CD4-positive, alpha-beta T cell (primary cell): ENCODE results near the gene ARHGEF19. TPM values are rescaled to one million over a fixed set of nuclear protein-coding genes. Genes with fewer than 3 reads are reported as not detected.

Source experiments
- ATAC-seq: fragments of 200-7000 bp; cut with Tn5 transposase; one replicate; pipeline ENCODE4 v1.10.0; 2022; ENCODE audit warnings: mild to moderate bottlenecking; ENCODE audit not compliant: poor library complexity
- CTCF ChIA-PET: fragments of 350-600 bp; sonication (Branson Sonifier 250); formaldehyde crosslinking; loops from one replicate; lab custom pipeline; 2021; ENCODE audit warnings: antibody characterized with exemption, inconsistent platforms; lab: Charles Lee
- POLR2A ChIA-PET: fragments of 350-600 bp; sonication (Branson Sonifier 250); formaldehyde crosslinking; loops from one replicate; lab custom pipeline; 2021; ENCODE audit warnings: antibody characterized with exemption, inconsistent platforms; lab: Charles Lee
- DNase-seq, 14 experiments: peaks; one replicate each; pipeline ENCODE4 v3.0.0-alpha.2; 2013 to 2020; ENCODE audit warnings: mixed read lengths in 2 of 14
- H3K27ac ChIP-seq, 2 donors: one replicate each; pipeline versions ENCODE4 v1.5.1 to v1.7.0; 2013; ENCODE audit warnings: low read length in 2 of 2, low read depth in 1 of 2, mild to moderate bottlenecking in 1 of 2
- H3K27me3 ChIP-seq, 2 experiments: 1 replicate in 1 of 2; 2 replicates in 1 of 2; pipeline versions ENCODE4 v1.6.1 to v1.7.0; 2013; ENCODE audit warnings: low read length in 2 of 2, control low read depth in 1 of 2, mild to moderate bottlenecking in 1 of 2, moderate library complexity in 1 of 2; ENCODE audit not compliant: insufficient read depth in 2 of 2, control insufficient read depth in 1 of 2
- H3K36me3 ChIP-seq: one replicate; pipeline ENCODE4 v1.6.1; 2013; ENCODE audit warnings: low read length, control low read depth; ENCODE audit not compliant: insufficient read depth
- H3K4me1 ChIP-seq: one replicate; pipeline ENCODE4 v1.6.1; 2013; ENCODE audit warnings: low read length, control low read depth; ENCODE audit not compliant: insufficient read depth
- H3K4me3 ChIP-seq: one replicate; pipeline ENCODE4 v1.5.1; 2013; ENCODE audit warnings: mild to moderate bottlenecking, low read length, moderate library complexity
- H3K9me3 ChIP-seq, 2 experiments: 1 replicate in 1 of 2; 2 replicates in 1 of 2; pipeline versions ENCODE4 v1.6.1 to v1.7.0; 2013; ENCODE audit warnings: low read length in 2 of 2, mild to moderate bottlenecking in 2 of 2, control low read depth in 1 of 2, moderate library complexity in 1 of 2; ENCODE audit not compliant: control insufficient read depth in 1 of 2, insufficient read depth in 1 of 2
- H3K27ac Mint-ChIP-seq: one replicate; pipeline ENCODE4 v1.8.0; 2020; ENCODE audit warnings: mixed read lengths
- H3K27me3 Mint-ChIP-seq: one replicate; pipeline ENCODE4 v1.8.0; 2021; ENCODE audit warnings: mixed read lengths
- H3K36me3 Mint-ChIP-seq: one replicate; pipeline ENCODE4 v1.8.0; 2021; ENCODE audit warnings: low read depth, mixed read lengths
- H3K4me1 Mint-ChIP-seq: one replicate; pipeline ENCODE4 v1.8.0; 2021; ENCODE audit warnings: low read depth, mixed read lengths
- H3K4me3 Mint-ChIP-seq: one replicate; pipeline ENCODE4 v1.8.0; 2020; ENCODE audit warnings: mild to moderate bottlenecking, mixed read lengths
- H3K9me3 Mint-ChIP-seq: one replicate; pipeline ENCODE4 v1.8.0; 2020; ENCODE audit warnings: mixed read lengths
- intact Hi-C, 2 experiments: fragments of 100-400 bp; cut with DNase I in 1 of 2; cut with micrococcal nuclease in 1 of 2; formaldehyde crosslinking; loops; one replicate each; pipeline versions ENCODE4 v1.15.1 to v1.9.0; 2023 to 2025; cut with DNase I, micrococcal nuclease
- total RNA-seq, 174 experiments: library from RNA in 2 of 174; stranded (reverse) in 2 of 174; gene quantifications; one replicate each; pipeline ENCODE4 v1.2.3 and lab custom pipeline; 2021 to 2026
- TF ChIP-seq, protein P1 (sequence below): fragments of 200-600 bp; IDR thresholded peaks from one replicate; pipeline ENCODE4 v1.8.0; 2022; ENCODE audit warnings: antibody characterized with exemption, mild to moderate bottlenecking

ARHGEF19 gene
- total RNA-seq, 2 experiments from 2014 or later, result 3.8 to 5.8 TPM

DNA sequence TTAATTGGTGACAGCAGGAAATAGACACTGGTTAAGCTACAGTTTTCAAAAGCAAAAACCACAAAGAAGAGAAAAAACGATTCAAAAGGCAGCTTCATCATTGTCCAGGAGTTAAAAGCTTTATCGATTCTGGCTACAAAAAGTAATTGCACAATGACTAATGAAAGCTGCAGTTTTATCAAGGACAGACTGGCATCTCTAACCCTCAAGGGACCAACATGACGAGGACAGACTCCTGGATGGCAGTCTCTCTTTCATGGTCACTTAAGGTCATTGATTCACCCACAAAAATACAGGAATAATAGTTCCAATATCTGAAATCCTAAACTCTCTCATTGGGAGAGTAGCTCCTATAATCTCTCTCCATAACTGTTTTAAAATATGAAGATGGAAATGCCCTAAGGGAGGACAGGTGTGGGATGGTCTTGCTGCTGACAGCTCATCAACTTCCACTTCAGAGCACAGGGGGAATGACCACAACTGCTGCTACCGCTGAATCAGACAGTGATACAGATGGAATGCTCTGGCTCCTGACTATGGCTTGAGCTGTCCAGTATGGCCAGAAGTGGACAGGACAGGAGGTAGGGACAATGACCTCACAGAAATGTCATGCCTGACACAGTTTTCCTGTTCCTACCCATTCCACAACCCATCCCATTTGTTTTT, 41.9 kb upstream of the ARHGEF19 start:
- Histone ChIP-seq H3K27ac (no peak overlapping the region), H3K27me3 (no peaks in the 10 kb centered on the region), H3K36me3 (peaks cover 67% of the 10 kb centered on the region), H3K9me3 (no peaks in the 10 kb centered on the region), H3K4me1 (peaks cover 4% of the 10 kb centered on the region), H3K4me3 (no peak overlapping the region)
- H3K4me3 Mint-ChIP-seq, result no peak overlapping the region
- intact Hi-C loops, result no loop called here
- H3K36me3 Mint-ChIP-seq, result peaks cover 80% of the 10 kb centered on the region
- H3K9me3 Mint-ChIP-seq, result no peaks in the 10 kb centered on the region
- H3K27ac Mint-ChIP-seq, result peak overlapping the region; percentile 44
- H3K4me1 Mint-ChIP-seq, result peaks cover 12% of the 10 kb centered on the region
- no peak for ATAC-seq
- CTCF ChIA-PET, result no interaction called here
- H3K27me3 Mint-ChIP-seq, result no peaks in the 10 kb centered on the region
- POLR2A ChIA-PET, result no interaction called here
- no peak for DNase-seq
- TF ChIP-seq, protein P1, sequence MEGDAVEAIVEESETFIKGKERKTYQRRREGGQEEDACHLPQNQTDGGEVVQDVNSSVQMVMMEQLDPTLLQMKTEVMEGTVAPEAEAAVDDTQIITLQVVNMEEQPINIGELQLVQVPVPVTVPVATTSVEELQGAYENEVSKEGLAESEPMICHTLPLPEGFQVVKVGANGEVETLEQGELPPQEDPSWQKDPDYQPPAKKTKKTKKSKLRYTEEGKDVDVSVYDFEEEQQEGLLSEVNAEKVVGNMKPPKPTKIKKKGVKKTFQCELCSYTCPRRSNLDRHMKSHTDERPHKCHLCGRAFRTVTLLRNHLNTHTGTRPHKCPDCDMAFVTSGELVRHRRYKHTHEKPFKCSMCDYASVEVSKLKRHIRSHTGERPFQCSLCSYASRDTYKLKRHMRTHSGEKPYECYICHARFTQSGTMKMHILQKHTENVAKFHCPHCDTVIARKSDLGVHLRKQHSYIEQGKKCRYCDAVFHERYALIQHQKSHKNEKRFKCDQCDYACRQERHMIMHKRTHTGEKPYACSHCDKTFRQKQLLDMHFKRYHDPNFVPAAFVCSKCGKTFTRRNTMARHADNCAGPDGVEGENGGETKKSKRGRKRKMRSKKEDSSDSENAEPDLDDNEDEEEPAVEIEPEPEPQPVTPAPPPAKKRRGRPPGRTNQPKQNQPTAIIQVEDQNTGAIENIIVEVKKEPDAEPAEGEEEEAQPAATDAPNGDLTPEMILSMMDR, result no peak

DNA sequence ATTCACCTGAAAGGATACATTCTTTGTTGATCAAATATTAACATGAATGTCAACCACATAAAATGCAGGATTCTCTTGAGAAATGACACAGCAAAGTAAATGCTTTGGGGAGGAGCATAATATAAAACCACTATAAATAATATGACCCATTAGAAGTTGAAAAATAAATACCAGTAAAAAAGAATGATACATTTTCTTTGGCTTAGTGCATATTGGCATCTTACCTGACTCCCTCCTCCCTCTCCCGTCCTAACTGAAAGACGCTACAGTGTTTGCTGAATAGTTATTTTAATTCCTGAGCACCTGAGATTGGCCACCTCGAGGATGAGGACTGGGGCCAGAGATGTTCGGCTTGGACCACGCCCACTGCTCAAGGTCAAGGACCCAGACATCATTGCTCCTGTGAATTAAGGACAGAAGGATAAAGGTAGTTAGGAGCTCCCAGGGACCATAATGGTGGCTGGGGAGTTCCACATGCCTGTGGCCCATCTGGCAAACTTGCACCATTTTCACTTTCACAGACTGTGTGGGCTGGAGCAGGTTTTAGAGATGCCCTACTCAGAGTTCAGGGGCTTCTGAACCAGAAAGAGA, 41.0 kb upstream of the ARHGEF19 start:
- Histone ChIP-seq H3K27ac (no peak overlapping the region), H3K4me3 (no peak overlapping the region), H3K27me3 (no peaks in the 10 kb centered on the region), H3K36me3 (peaks cover 74% of the 10 kb centered on the region), H3K9me3 (no peaks in the 10 kb centered on the region), H3K4me1 (peaks cover 4% of the 10 kb centered on the region)
- H3K4me3 Mint-ChIP-seq, result no peak overlapping the region
- peaks cover 22% of the 10 kb centered on the region for H3K4me1 Mint-ChIP-seq
- H3K27me3 Mint-ChIP-seq, result no peaks in the 10 kb centered on the region
- peak overlapping the region; percentile 36 for H3K27ac Mint-ChIP-seq
- DNase-seq (no peak), ATAC-seq (no peak)
- ChIA-PET CTCF (no interaction called here), POLR2A (no interaction called here)
- peaks cover 83% of the 10 kb centered on the region for H3K36me3 Mint-ChIP-seq
- intact Hi-C loops, result no loop called here
- no peaks in the 10 kb centered on the region for H3K9me3 Mint-ChIP-seq
- TF ChIP-seq, protein P1, result no peak

DNA sequence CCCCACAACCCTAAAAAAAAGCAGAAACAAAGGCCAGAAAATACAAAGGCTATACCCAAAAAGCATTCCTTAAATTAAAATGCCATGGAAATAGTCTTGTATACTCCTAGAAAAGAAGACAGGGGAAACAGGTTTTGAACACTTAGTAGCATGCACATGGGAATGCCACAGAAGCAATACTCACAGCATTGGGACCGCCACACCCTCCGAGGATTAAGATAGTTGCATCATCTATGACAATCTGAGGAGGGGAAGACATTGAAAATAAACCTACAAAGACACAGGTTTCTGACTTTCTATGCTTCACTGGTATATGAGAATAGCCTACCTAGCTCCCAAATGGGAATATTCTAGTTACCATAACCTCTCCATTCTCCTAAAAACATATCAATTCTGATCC, 40.5 kb upstream of the ARHGEF19 start:
- Mint-ChIP-seq H3K9me3 (no peaks in the 10 kb centered on the region), H3K4me3 (no peak overlapping the region), H3K36me3 (peaks cover 83% of the 10 kb centered on the region), H3K27me3 (no peaks in the 10 kb centered on the region), H3K27ac (peak overlapping the region; percentile 36), H3K4me1 (peaks cover 22% of the 10 kb centered on the region)
- H3K4me3 ChIP-seq, result no peak overlapping the region
- peaks cover 4% of the 10 kb centered on the region for H3K4me1 ChIP-seq
- TF ChIP-seq, protein P1, result no peak
- no peak for ATAC-seq
- CTCF ChIA-PET, result interaction anchor here (0.6 kb wide), 1 partner anchor 56 kb away, joined by 3 read pairs; no protein-coding TSS in a partner anchor
- no peaks in the 10 kb centered on the region for H3K9me3 ChIP-seq
- intact Hi-C loops, result no loop called here
- no peaks in the 10 kb centered on the region for H3K27me3 ChIP-seq
- DNase-seq, result no peak
- H3K27ac ChIP-seq, result no peak overlapping the region
- POLR2A ChIA-PET, result no interaction called here
- peaks cover 78% of the 10 kb centered on the region for H3K36me3 ChIP-seq
